Measurements from ENCODE around the gene PRICKLE3. TPM values are rescaled to one million over a fixed set of nuclear protein-coding genes. Genes with fewer than 3 reads are reported as not detected.
"Not testable (repeated sequence)": the region's sequence is repeated elsewhere in the genome, so short reads cannot be mapped to it uniquely, and the experiment has no call there.

Gene PRICKLE3
- total RNA-seq, 1 donor from 2014 or later = 10.3 TPM

DNA sequence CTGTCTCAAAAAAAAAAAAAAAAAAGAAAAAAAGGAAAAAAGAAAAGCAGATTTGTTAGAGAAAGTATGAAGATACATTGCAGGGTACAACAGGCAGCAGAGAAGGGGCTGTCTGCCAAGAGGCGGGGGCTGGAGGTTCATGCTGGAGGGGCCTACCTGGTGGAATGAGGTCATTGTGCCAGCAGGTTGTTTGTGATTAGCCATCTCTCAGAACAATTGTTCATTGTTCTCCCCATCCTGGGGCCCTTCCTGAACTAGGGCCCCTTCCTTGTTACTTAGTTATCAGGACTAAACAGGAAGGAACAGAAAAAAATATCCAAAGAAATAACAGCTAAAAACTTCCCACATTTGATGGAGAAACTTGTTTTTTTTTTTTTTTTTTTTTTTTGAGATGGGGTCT is 48.7 kb downstream of the PRICKLE3 start:
- intact Hi-C loops (cut with DNase I) = no loop called here

DNA sequence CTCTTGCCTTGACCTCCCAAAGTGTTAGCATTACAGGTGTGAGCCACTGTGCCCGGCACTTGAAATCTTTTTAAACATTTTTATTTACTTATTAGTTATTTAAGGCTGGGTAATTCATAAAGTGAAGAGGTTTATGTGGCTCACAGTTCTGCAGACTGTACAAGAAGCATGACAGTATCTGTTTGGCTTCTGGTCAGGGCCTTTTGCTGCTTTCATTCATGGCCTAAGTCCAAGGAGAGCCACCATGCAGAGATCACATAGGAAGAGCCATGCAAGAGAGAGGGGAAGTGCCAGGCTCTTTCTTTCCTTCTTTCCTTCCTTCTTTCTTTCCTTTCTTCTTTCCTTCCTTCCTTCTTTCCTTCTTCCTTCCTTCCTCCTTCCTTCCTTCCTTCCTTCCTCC is 52.4 kb downstream of the PRICKLE3 start:
- DNase-seq (ENCODE audit: low spot score) = no peak
- intact Hi-C loops (cut with DNase I) = no loop called here

More for the DNA sequence above, 48.7 kb downstream of the PRICKLE3 start:
- DNase-seq (ENCODE audit: low spot score) = no peak

DNA sequence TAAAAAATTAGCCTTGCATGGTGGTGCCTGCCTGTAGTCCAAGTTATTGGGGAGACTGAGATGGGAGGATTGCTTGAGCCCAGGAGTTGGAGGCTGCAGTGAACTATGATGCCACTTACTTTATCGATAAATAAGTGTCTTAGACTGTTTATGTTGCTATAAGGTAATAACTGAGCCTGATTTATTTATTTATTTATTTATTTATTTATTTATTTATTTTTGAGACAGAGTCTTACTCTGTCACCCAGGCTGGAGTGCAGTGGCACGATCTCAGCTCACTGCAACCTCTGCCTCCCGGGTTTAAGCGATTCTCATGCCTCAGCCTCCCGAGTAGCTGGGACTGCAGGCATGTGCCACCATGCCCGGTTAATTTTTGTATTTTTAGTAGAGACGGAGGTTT is 53.9 kb downstream of the PRICKLE3 start:
- DNase-seq (ENCODE audit: low spot score); intact Hi-C loops (cut with DNase I): not testable (repeated sequence)

DNA sequence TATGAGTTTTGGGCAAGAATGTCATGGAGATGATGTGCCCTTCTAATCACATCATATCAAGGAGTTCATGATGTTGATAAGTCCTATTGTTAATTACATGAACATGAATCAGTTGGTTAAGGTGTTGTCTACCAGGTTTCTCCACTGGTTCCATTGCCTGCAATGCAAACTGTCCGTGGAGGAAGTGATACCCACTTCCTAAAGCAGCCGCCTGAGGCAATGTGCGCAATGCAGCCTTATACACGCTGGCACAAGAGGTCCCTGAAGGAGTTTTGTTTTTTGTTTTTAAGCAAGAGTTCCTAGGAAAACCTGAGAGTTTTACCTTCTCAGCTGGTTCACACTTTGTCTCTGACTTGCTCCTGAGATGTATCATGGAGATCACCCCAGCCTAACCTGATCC is 56.7 kb downstream of the PRICKLE3 start:
- no peak for DNase-seq (ENCODE audit: low spot score)
- intact Hi-C loops (cut with DNase I) = no loop called here

DNA sequence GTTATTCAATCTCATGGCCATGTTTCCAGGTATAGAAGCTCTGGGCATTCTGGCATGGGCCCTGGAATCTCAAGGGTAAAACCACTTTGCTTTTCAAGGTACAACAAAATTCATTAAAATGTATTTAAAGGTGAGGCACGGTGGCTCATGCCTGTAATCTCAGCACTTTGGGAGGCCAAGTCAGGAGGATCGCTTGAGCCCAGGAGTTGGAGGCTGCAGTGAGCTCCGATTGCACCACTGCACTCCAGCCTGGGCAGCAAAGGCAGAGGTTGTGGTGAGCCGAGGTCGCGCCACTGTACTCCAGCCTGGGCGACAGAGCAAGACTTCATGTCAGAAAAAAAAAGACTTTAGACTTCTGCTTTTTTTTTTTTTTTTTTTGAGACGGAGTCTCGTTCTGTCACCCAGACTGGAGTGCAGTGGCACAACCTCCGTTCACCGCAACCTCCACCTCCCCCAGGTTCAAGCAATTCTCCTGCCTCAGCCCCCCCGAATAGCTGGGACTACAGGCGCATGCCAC is 58.4 kb downstream of the PRICKLE3 start:
- intact Hi-C loops (cut with DNase I); DNase-seq (ENCODE audit: low spot score): not testable (repeated sequence)

Other genes starting within 250 kb of the PRICKLE3 start
- gene OTUD5, start 228.8 kb downstream of the PRICKLE3 start, total RNA-seq = 29.1 TPM
- gene KCND1, start 214.5 kb downstream of the PRICKLE3 start, total RNA-seq = 0.27 TPM
- gene GRIPAP1, start 184.1 kb downstream of the PRICKLE3 start, total RNA-seq = 24.9 TPM
- gene TFE3, start 143.0 kb downstream of the PRICKLE3 start, total RNA-seq = 21.9 TPM
- 1.7 TPM for gene CCDC120, start 127.4 kb downstream of the PRICKLE3 start, total RNA-seq
- 14.8 TPM for gene PRAF2, start 112.4 kb downstream of the PRICKLE3 start, total RNA-seq
- gene WDR45, start 106.5 kb downstream of the PRICKLE3 start, total RNA-seq = 68.1 TPM
- gene GPKOW, start 62.6 kb downstream of the PRICKLE3 start, total RNA-seq = 18.7 TPM
- gene MAGIX, start 23.6 kb downstream of the PRICKLE3 start, total RNA-seq = 3.4 TPM
- 84.9 TPM for gene PLP2, start 14.5 kb downstream of the PRICKLE3 start, total RNA-seq
- gene SYP, start 13.8 kb upstream of the PRICKLE3 start, total RNA-seq = 1.2 TPM
- gene CACNA1F, start 47.0 kb upstream of the PRICKLE3 start, total RNA-seq = 0.08 TPM
- 10.6 TPM for gene CCDC22, start 49.1 kb upstream of the PRICKLE3 start, total RNA-seq
- 0.11 TPM for gene FOXP3, start 78.3 kb upstream of the PRICKLE3 start, total RNA-seq
- 23.4 TPM for gene PPP1R3F, start 83.4 kb upstream of the PRICKLE3 start, total RNA-seq
- not detected for gene GAGE10, start 117.3 kb upstream of the PRICKLE3 start, total RNA-seq
- gene GAGE12J, start 135.7 kb upstream of the PRICKLE3 start, total RNA-seq = not detected
- gene GAGE13, start 145.2 kb upstream of the PRICKLE3 start, total RNA-seq = not detected